ENCODE measurements around the gene ARHGAP15.

Gene ARHGAP15

DNA sequence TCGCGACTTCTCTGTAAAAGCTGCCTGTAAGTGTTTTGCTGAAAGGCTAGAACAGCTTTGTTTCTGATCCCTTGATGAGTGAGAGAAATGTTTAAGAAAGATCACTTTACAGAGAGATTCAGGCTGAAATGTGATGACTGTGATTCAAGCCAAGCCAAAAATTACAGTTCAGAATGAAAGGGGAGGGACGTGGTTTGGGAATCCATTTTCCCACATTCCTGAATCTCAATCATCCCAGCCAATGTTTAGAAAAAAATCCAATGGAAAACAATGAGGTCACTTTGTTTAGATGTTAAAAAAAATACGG is 416.7 kb downstream of the ARHGAP15 start:
- DNase-seq, result no peak

DNA sequence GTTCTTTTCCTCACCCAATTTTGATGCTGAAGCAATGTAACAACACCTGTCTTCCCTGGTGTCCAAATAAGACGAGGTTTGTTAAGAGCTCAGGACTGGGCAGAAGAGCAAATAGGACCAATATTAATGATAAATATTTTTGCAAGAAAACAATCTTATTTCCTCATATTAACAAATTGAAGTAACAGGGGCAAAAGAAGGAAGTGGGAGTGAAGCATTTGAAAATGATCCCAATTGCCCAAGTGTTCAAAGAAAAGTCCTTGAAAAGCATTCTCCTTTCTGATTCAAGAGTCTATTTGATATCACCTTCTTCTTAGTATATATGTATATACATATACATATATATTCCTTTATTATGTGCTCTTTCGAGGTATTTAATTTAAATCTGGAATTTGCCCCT is 418.8 kb downstream of the ARHGAP15 start:
- DNase-seq, result no peak

DNA sequence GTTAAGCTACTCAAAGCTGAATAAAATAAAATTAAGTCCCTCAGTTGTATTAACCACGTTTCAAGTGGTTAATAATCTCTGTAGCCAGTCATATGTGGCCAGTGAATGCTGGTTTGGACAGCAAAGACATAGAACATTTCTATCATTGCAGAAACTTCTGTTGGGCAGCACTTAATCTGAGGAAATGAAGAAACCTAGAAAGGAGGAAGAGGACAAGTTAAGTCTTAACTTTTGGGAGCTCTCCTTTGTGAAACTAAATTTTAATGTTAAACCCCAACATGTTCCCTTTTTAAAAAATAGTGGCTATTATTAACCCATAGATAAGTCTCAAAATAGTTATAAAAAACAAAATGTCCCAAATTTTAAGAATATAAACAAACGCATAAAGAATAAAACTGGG is 421.3 kb downstream of the ARHGAP15 start:
- DNase-seq, result no peak

GRCh38 chr2:143551971-143552650 is 422.9 kb downstream of the ARHGAP15 start:
- DNase-seq, result no peak

- DNase-seq, result no peak
These were observed 424.0 kb downstream of the ARHGAP15 start for GRCh38 chr2:143553261-143553660.

DNA sequence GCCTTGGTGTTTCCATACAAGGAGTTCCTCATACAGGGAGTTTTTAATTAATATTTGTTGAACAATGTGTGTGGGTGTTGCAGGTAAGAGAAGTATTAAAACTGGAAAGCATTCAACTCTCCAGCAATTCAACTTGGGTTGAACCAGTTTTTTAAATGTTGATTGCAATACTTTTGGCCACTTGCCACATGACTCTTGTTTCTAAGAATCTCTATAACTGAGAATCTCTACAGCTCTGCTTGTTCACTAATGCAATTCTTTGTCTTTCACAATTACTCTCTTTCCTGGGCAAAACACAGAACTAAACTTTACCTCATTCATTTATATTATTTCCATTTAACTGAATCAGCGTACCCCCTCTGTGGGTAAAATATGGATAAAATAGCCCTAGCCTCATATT is 429.4 kb downstream of the ARHGAP15 start:
- DNase-seq, result no peak

DNA sequence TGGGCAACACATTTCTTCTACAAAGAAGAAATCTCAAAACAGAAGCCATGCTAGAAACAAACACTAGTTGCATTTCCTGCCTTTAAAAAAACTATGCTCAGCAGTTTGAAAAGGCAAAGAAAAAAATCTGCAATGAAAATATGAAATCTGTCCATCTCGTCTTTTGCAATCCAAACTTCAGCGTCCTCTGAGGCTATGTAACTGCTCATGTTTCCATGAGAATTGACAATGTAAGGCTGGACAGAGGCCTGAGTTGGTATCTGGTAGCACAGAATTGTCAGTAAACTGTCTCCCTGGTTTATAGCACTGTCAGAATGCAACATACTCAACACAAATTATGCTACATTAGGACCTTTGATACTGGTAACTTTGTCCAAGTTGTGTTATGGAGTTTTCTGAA is 429.9 kb downstream of the ARHGAP15 start:
- no peak for DNase-seq

DNA sequence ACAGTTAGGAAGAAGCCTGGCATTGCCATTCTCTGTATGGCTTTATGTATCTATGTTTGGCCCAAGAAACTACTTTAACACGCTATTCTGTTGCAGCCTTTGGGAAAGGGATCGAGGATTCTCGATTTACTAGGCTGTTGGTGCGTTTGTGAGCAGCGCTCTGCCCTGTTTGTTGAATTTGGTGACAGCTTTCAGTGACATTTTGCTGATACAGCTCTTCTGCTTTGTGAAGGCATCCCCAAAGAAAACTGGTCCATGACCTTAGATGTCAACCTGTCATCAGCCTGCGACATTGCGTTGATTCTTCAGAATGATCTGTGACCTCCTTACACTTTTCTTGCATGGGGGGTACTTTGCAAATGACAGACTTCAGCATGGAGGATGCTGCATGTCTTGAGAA is 431.5 kb downstream of the ARHGAP15 start:
- DNase-seq, result no peak

DNA sequence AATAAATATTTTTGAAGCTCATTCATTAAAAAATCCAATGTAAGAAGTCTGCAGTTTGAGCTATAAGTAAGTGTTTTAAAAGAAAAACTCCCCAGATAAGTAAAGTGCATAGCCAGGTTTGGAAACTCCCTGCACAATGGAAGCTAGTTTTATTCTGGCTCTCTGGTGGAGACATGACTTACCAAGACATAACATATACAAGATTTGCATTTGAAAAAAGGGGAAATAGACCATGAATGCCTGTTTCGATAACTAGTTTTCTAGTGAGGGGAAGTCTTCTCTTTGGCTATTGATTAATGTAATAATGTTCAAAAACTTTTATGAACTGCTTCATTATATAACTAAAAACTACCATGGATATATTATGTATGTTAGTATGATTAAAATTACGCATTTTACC is 435.2 kb downstream of the ARHGAP15 start:
- DNase-seq, result no peak

DNA sequence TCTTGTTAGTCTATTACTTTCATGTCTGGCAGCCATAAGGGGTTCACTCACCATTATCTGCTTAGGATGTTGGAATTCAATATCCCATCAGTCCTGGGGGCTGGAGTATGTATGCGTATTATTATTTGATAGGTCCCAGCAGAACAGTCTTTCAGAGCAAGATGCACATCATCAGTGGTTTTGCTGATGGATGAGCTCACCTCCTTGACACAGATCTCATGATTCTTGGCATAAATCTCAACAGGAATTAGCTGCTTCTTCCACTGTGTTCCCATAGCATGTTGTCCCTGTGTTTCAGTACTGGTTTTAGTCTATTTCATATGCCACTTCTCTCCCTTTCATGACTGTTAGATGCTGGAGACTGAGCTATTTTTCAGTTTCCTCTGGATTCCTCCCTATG is 442.5 kb downstream of the ARHGAP15 start:
- no peak for DNase-seq

- DNase-seq, result no peak
These were observed 443.2 kb downstream of the ARHGAP15 start for GRCh38 chr2:143572421-143572820.

GRCh38 chr2:143574069-143574468 is 444.9 kb downstream of the ARHGAP15 start:
- DNase-seq, result no peak

DNA sequence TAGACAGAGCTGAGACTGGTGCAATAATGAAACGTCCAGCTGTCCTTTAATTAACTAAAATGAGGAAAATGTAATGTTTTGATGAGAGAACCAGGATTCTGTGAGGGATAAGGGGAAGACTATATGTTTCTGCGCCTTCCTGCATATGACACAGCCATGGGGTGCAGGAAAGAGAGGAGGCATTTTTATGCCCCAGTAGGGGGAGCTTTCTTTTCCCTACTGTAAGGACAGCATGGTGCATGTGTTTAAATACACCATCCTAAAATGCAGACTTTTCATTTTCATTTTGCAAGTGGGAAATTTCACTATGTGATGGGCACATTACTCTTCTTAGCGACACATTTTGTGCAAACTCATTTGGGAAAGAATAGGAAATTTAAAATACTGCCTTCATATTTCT is 446.1 kb downstream of the ARHGAP15 start:
- DNase-seq, result peak; percentile 8

GRCh38 chr2:143577489-143577888 is 448.3 kb downstream of the ARHGAP15 start:
- no peak for DNase-seq

DNA sequence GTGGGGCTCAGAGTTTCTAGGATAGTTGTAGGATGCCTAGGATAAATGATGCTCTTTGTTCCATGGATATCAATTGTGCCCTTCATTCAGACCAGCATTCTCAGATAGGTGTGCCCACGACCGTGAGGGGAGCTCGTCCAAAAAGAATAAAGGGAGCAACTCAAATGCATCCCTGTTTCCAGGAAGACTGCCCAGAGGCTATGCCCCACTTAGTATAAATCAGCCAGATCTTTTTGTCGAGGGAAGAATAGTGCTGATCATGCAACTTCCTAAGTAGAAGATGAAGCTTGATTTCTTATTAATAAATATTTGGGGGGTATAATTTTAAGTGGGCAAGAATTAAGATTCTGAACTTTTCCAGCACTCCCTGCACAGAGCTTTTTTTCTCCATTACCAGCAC is 450.2 kb downstream of the ARHGAP15 start:
- DNase-seq, result no peak

DNA sequence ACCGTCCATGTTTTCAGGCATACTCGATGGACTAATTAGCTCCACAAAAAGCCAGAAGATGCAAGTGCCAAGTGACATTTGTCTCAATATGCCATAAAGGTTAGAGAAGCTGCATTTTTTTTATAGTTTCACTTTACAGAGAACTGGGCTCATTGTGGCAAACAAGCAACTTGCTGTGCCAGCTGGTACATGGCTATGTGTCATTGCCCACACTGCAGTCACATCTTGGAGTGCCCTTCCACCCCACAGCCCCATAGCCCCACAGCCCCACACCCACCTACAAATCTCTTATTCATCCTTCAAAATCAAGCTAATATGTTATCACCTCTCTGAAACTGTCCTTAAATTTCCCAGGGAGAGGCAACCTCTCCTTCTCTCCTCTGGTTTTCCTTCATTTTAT is 451.9 kb downstream of the ARHGAP15 start:
- DNase-seq, result no peak

GRCh38 chr2:143582046-143582747 is 453.0 kb downstream of the ARHGAP15 start:
- no peak for DNase-seq

DNA sequence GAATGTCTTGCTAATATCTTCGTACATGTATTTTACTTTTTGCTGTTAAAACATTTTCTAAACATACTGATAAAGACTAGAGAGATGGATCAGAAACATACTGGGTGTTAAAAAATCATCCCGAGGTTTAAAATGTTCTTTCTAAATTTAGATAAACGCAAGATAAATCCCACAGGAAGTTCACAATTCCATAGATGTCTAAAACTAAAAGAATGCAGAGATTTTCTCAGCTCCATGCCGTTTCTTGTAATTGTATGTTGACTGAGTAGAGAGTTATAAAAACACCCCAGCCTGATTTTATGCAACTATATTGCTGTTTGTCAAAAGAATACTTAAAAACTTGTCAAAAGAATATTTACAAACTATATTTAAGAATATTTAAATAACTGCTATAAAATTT is 455.7 kb downstream of the ARHGAP15 start:
- no peak for DNase-seq

GRCh38 chr2:143586119-143586518 is 456.9 kb downstream of the ARHGAP15 start:
- DNase-seq, result no peak

DNA sequence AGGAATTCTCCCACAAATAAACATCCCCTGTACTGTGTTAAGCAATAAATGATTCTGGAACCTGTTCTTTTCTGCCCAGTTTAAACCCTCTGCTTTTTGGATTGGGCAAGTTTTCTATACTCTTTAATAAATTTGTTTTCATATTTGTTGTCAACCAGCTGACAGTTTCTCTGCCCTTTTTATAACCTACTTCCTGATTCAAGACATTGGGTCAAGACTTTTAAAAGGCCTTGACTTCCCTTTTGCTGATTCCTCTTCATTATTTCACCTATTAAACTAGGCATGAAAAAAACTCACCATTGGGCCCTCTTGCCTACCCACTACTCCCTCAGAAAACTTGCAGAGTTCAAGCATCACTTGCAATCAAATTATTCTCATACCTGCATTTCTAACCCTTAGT is 459.5 kb downstream of the ARHGAP15 start:
- no peak for DNase-seq

DNA sequence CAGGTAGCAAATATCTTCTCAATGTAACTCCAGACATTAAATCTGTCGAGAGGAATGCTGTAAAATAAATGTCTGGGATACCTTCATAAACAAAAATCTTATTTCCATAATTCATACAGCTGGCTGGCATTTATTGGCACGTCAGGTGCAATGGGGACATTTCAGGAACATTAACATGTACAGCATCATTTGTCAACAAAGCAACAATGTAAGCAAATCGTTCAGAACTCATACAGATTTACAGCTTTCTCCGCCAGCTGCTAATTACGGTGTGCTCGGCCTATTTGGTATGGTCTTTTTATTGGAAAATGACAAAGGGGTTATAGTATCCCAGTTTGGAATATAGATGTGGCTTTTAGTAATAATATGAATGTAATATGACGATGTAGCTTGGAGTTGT is 464.9 kb downstream of the ARHGAP15 start:
- DNase-seq, result no peak

GRCh38 chr2:143594745-143595144 is 465.5 kb downstream of the ARHGAP15 start:
- DNase-seq, result no peak

- DNase-seq, result no peak
These were observed 470.9 kb downstream of the ARHGAP15 start for GRCh38 chr2:143600116-143600515.

DNA sequence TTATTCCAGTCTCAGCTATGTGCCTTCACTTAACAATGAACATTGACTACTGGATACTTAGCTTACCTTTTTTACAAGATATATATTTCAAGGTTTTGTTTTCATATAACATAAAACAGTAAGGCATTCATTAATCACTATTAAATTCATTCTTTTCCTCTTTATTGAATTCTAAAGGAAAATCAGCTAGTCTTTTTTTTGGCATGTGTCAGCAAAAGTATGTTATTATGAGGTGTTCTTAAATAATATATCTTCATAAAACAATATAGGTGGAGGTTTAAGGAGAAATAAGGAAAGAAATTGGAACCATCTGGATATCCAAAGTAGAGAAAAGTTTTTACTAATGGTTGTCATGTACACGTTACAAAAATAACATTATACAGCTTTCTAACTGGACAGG is 472.6 kb downstream of the ARHGAP15 start:
- DNase-seq, result no peak

DNA sequence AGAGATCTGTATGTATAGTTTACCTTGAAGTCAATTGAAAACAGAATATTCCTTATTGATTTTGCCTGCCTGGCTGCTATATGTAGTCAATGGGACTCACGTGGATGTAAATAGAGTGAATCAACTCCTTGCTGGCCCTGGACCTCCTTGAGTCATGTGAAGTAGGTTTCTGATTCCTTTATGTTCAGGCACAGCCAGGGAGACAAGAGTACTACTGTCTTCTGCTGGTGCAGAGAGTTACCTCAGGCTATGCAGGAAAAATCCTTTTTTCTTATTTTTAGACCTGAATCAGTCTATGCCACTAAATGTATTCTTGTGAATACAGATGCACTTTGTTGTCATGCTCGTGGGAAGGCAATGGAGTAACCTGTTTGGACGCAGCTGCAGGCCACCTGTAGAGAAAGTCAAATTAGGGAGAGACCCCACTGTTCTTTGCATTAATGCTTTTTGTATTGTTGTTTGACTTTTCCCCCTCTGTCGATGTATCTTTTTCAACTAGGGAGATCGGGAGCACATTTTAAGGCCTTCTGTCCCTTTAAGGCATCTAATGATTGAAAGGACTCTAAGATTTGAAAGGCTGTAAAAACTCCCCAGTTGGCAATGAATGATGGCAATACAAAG is 473.9 kb downstream of the ARHGAP15 start:
- DNase-seq, result peak; percentile 40

All from NCI-H69 (cell line).